Hepatocyte (in vitro differentiated cells): ENCODE data around the gene MTURN.

Experiments used
- CTCF ChIP-seq: fragments of 200-600 bp; sonication (generic); IDR thresholded peaks from 2 replicates; pipeline ENCODE4 v1.5.1; 2016; ENCODE audit warnings: antibody characterized with exemption, mild to moderate bottlenecking; ENCODE audit not compliant: poor library complexity
- EZH2 ChIP-seq: fragments of 200-600 bp; sonication (generic); IDR thresholded peaks from 2 replicates; pipeline ENCODE4 v1.6.1; 2016; ENCODE audit warnings: antibody characterized with exemption, mild to moderate bottlenecking, borderline replicate concordance

- TF ChIP-seq EZH2 (no peak), CTCF (no peak)
These were observed 813 bp upstream of the MTURN start for GRCh38 chr7:30133736-30134610.
